Prostate gland (tissue), 2 donors: ENCODE data around the gene IMMP1L.

Experiments used
- CTCF ChIP-seq, 4 experiments: fragments of 200-600 bp in 2 of 4; fragments of 450-650 bp in 2 of 4; sonication (generic) in 2 of 4; IDR thresholded peaks; 1 replicate in 3 of 4; 2 replicates in 1 of 4; pipeline ENCODE4 v1.5.1; 2016 to 2019; ENCODE audit warnings: antibody characterized with exemption in 4 of 4, mild to moderate bottlenecking in 2 of 4, moderate library complexity in 2 of 4
- POLR2A ChIP-seq: fragments of 450-650 bp; IDR thresholded peaks from one replicate; pipeline ENCODE4 v1.6.1; 2016; ENCODE audit warnings: antibody characterized with exemption, mild to moderate bottlenecking
- POLR2AphosphoS5 ChIP-seq: sonication (generic); formaldehyde crosslinking; IDR thresholded peaks from one replicate; pipeline ENCODE4 v1.6.1; 2017; ENCODE audit warnings: antibody characterized with exemption

- no peak for TF ChIP-seq CTCF (IDR thresholded peaks at IDR 0.05)
- no peak for TF ChIP-seq POLR2A
- no peak for TF ChIP-seq POLR2AphosphoS5
Observed at GRCh38 chr11:31464436-31464835, 45.0 kb downstream of the IMMP1L start.
